HUES6 (cell line): ENCODE data around the gene FRMD4A.
A peak's percentile ranks its signal among the peaks of the same experiment; 100 is the strongest.

Source experiments
- H3K27ac ChIP-seq: 2 replicates; pipeline ENCODE4 v1.7.0; 2013; ENCODE audit warnings: low read depth, mild to moderate bottlenecking, low read length, inconsistent platforms
- H3K27me3 ChIP-seq: 2 replicates; pipeline ENCODE4 v1.6.1; 2013; ENCODE audit warnings: low read length; ENCODE audit not compliant: control insufficient read depth, insufficient read depth
- H3K36me3 ChIP-seq: 2 replicates; pipeline ENCODE4 v1.6.1; 2013; ENCODE audit warnings: low read length; ENCODE audit not compliant: control insufficient read depth, insufficient read depth
- H3K4me1 ChIP-seq: 2 replicates; pipeline ENCODE4 v1.6.1; 2013; ENCODE audit warnings: low read length; ENCODE audit not compliant: control insufficient read depth, insufficient read depth
- H3K4me3 ChIP-seq: 2 replicates; pipeline ENCODE4 v1.5.1; 2013; ENCODE audit warnings: low read depth, low read length
- H3K9ac ChIP-seq: one replicate; pipeline ENCODE4 v1.6.1; 2013; ENCODE audit warnings: mild to moderate bottlenecking, low read length
- H3K9me3 ChIP-seq: 2 replicates; pipeline ENCODE4 v1.6.1; 2013; ENCODE audit warnings: low read depth, low read length; ENCODE audit not compliant: control insufficient read depth, insufficient read depth

The FRMD4A gene

DNA sequence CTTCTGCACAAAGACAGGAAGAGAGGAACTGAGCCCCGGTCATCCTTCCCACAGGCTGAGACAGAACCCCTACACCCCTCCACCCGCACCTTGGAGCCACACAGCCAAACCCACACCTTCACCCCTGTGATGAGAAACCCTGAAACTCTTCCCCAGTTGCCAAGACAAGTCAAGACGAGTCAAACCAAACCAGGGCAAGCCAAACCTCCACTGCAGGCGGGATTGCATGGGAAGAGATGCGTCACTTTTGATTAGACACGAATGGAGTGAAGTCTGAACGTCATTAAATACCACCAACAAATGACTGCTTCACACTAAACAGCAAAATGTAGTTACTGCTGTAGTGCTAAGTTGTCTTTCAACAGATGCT is 670.2 kb downstream of the FRMD4A start:
- Histone ChIP-seq H3K4me3 (no peak overlapping the region), H3K9me3 (no peaks in the 10 kb centered on the region), H3K9ac (no peak overlapping the region), H3K27ac (no peak overlapping the region), H3K4me1 (peaks cover 15% of the 10 kb centered on the region; the same call in 1 of the 2 replicates), H3K36me3 (peaks cover 24% of the 10 kb centered on the region), H3K27me3 (no peaks in the 10 kb centered on the region)

DNA sequence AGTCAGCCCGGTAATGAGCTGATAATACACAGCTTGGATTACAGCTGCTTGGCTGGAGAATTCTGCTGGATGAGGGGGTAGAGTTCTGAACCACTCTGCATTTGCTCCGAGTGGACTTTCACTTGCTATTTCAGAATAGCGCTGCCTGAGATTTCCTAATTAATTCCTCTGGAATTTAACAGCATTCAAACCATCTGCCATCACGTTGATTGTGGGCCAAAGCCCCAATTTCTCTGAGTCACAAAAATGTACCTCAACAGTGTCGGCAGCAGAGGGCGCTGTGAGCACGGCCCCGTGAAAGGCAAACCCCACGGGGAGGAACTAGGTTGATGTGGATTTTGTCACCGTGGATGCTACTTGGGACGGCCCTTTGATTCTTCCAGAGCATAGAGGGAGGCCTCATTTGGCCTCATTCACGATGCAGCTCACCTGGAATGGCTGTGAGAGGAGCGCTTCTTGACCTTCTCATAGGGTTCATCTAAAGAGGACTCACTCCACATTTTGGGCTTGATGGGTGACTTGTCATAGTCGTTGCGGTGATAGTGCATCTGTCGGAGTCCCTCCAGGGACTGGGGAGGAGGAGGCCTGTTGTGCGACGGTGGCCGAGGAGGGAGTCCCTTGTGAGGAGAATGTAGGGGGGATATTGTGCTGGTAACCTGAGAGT is 670.7 kb downstream of the FRMD4A start:
- H3K9ac ChIP-seq, result no peak overlapping the region
- H3K36me3 ChIP-seq, result peaks cover 18% of the 10 kb centered on the region
- no peak overlapping the region for H3K4me3 ChIP-seq

DNA sequence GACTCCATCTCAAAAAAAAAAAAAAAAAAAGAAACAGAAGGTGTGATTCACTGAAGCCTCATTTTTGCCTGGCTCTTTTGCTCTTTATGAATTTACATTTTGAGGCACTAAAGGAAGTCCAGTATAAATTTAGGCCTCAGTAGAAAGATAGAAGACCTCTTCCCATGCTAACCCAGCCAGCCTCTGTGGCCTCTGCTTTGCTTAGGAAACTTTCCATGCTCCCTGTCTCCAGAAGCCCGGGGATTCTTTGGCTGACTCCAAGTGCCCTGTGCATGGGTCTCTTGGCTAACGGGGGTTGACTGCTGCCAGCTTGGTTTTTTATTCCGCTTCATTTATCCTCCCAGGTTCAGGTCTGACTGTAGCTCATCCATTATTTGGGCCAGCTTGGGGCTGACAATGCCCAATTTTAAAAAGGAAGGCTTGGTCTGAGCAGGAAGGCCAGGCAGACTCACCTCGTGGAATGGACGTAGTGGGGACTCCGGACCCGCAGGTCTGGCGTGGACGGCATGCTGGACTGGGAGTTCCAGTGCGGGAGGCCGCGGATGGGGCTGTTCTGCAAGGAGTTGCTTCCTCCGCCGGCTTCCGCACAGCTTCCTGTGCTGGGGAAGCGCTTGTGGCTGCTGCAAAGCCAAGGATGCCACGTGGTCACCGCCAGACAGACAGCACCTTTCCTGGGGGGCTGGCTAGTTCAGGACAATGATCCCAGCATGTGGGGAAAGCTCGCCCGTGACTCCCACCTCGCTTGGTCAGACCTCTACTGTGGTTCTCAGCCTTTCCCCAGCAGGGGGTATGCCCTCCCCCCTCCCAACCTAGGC is 671.6 kb downstream of the FRMD4A start:
- no peak overlapping the region for H3K9ac ChIP-seq
- H3K36me3 ChIP-seq, result peaks cover 25% of the 10 kb centered on the region
- peak overlapping the region; percentile 26; the same call in 1 of the 2 replicates for H3K27ac ChIP-seq

More for the DNA sequence above, 670.7 kb downstream of the FRMD4A start:
- H3K27me3 ChIP-seq, result no peaks in the 10 kb centered on the region
- no peak overlapping the region for H3K27ac ChIP-seq
- H3K9me3 ChIP-seq, result no peaks in the 10 kb centered on the region
- H3K4me1 ChIP-seq, result peaks cover 15% of the 10 kb centered on the region; the same call in 1 of the 2 replicates

DNA sequence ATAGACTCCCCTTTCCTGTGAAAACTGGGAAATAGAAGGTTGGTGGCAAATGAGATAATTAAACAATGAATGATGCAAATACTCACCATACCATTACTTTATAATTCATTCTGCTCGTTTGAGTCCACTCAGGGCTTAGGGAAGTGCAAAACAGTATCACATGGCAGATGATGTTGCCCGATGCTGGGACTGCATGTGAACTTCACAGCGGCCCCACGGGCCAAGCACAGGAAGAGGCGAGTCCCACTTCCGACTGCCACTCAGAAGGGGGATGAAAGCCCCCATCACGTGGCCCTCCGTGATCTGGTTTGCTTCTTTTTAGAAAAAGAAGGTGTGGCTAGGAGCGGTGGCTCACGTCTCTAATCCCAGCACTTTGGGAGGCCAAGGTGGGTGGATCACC is 672.5 kb downstream of the FRMD4A start:
- Histone ChIP-seq H3K4me1 (peaks cover 15% of the 10 kb centered on the region; the same call in 1 of the 2 replicates), H3K27me3 (no peaks in the 10 kb centered on the region), H3K27ac (no peak overlapping the region), H3K36me3 (peaks cover 28% of the 10 kb centered on the region), H3K9me3 (no peaks in the 10 kb centered on the region), H3K4me3 (no peak overlapping the region), H3K9ac (no peak overlapping the region)

More for the DNA sequence above, 671.6 kb downstream of the FRMD4A start:
- Histone ChIP-seq H3K9me3 (no peaks in the 10 kb centered on the region), H3K27me3 (no peaks in the 10 kb centered on the region), H3K4me3 (no peak overlapping the region), H3K4me1 (peaks cover 15% of the 10 kb centered on the region; the same call in 1 of the 2 replicates)

DNA sequence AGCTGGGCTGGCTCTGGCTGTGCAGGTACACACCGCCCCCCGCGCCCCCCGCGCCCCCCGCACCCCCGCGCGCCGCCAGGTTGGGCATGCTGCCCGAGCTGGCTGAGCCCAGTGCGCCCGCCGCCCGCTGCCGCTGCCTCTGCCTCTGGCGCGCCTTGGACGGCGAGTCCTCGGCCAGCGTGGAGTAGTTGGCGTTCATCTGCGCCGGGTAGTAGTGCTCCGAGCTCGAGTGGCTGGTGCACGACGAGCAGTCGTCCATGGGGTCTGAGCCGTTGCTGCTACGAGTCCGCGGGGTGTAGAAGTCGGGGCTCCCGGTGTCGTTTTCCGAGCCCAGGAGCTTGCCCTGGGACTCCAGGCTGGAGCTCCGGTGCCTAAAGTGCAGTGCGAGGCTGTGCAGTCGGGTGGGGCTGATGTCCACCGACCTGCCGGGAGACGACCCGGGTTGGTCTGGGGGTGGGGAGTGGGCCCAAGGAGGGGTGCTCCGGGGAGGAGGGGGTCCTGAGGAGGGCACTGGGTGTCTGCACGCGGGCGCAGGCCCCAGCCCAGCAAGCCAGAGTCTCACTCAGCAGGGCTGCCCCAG is 673.5 kb downstream of the FRMD4A start:
- no peaks in the 10 kb centered on the region for H3K9me3 ChIP-seq
- peaks cover 15% of the 10 kb centered on the region; the same call in 1 of the 2 replicates for H3K4me1 ChIP-seq
- H3K4me3 ChIP-seq, result no peak overlapping the region
- no peak overlapping the region for H3K9ac ChIP-seq
- H3K36me3 ChIP-seq, result peaks cover 30% of the 10 kb centered on the region
- no peak overlapping the region for H3K27ac ChIP-seq
- no peaks in the 10 kb centered on the region for H3K27me3 ChIP-seq

DNA sequence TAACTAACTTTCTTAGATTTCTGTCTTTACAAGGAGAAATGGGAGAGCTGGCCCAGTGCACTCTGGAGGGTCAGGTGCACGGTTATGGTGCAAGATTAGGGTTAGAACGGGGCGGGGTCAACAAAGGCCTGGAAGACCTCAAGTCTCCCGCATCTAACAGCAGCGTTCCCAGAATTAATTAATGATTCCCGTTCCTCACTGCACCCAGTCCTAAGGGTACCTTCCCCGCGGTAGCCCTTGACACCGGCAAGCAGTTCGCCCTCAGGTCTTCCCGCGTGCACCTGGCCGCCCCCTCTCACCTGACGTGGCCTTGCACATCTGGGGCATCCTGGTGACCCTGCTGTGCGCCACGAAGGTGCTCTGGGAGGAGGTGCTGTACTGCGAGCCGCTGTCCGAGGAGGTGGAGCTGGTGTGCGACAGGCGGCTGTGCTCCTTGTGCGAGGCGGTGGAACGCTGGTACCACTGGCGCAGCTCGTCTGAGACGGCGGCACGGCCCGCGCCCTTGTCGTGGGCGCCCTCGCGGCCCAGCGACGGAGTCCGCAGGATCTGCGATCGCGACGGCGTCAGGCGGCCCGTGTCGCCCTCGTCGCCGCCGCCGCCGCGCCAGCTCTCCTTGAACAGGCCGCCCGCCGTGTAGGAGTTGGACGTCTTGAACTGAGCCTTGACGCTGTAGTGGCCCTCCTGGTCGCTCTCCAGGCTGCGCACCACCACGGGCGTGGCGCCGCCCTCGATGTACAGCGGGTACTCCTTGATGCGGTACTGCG is 674.2 kb downstream of the FRMD4A start:
- Histone ChIP-seq H3K4me1 (peaks cover 15% of the 10 kb centered on the region; the same call in 1 of the 2 replicates), H3K27me3 (no peaks in the 10 kb centered on the region), H3K9me3 (no peaks in the 10 kb centered on the region), H3K27ac (no peak overlapping the region), H3K36me3 (peaks cover 36% of the 10 kb centered on the region), H3K4me3 (no peak overlapping the region), H3K9ac (no peak overlapping the region)

DNA sequence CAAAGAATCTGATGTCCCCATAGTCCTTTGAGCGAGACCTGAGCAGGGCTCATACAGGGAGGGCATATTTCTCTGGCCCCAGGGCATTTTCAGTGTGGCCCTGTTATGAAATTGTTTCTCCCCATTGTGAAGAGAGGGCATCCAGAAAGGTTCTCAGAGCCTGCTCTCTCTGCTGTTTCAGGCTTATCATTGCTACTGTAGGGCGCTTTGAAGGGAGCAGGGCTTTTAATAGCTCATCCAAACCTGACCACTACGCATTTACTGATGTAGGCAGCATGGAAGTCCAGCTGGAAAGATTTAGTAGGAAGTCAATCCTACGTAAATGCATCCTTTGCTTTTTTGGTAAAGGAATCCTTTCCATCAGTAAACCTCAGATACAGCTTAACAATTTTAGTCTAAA is 675.9 kb downstream of the FRMD4A start:
- Histone ChIP-seq H3K4me3 (no peak overlapping the region), H3K9ac (no peak overlapping the region), H3K4me1 (peaks cover 8% of the 10 kb centered on the region; the same call in 1 of the 2 replicates), H3K27ac (no peak overlapping the region), H3K27me3 (no peaks in the 10 kb centered on the region), H3K36me3 (peaks cover 37% of the 10 kb centered on the region), H3K9me3 (no peaks in the 10 kb centered on the region)

DNA sequence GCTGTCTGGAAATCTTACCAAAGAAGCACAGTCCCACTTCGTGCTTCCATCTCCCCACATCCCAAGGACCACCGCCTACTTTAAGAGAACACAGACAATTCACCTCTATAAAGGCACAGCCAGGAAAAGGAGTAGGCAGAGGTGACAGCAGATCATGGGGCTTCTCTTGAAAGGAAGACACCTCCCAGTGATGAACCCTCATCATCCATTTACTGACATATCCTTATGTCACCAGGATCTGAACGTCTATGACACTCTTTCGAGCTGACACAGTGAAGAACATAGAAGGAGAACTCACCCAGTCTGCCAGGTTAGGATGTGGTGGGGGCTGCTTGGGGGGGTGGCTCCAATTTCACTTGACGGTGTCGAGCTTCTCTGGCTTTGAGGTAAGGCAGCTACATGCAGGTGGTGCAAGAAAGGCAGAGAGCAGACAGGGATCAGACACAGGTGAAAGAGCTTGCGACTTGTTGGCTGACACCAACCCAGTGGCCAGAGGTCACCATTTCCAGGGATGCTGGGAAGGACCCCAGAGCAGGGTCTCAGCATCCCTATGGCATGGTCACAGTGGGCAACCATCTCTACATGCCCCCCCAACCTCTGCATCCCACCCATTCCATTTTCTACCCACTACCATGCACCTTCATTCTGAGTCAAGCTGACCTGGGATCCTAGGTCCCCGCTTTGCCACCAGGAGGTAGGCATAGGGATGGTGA is 676.5 kb downstream of the FRMD4A start:
- 0 out of 2 replicates have a peak, but pooled peaks cover 3% of the 10 kb centered on the region for H3K4me1 ChIP-seq
- no peak overlapping the region for H3K4me3 ChIP-seq
- peaks cover 37% of the 10 kb centered on the region for H3K36me3 ChIP-seq
- H3K9ac ChIP-seq, result no peak overlapping the region
- no peaks in the 10 kb centered on the region for H3K9me3 ChIP-seq
- H3K27me3 ChIP-seq, result no peaks in the 10 kb centered on the region
- H3K27ac ChIP-seq, result no peak overlapping the region

DNA sequence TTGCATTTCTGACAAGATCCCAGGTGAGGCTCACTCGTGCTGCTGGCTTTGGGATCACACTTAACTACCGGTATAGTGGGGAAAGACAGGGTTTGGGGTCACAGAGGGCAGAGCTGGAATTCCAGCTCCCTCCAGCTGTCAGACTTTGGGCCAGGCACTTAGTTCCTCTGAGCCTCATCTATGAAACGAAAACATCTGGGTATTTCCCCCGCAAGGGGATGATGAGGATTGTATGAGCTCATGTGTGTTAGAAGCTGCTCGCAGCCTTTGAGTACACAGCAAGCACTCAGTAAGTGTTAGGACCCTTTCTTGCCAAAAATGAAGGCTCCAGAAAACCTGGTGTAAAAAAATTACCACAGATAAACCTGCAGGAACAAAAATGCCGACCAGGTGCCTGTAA is 677.9 kb downstream of the FRMD4A start:
- H3K27ac ChIP-seq, result no peak overlapping the region
- H3K9ac ChIP-seq, result no peak overlapping the region
- no peak overlapping the region for H3K4me3 ChIP-seq
- peaks cover 48% of the 10 kb centered on the region for H3K36me3 ChIP-seq
- no peaks in the 10 kb centered on the region for H3K9me3 ChIP-seq
- H3K27me3 ChIP-seq, result no peaks in the 10 kb centered on the region
- H3K4me1 ChIP-seq, result no peaks in the 10 kb centered on the region

DNA sequence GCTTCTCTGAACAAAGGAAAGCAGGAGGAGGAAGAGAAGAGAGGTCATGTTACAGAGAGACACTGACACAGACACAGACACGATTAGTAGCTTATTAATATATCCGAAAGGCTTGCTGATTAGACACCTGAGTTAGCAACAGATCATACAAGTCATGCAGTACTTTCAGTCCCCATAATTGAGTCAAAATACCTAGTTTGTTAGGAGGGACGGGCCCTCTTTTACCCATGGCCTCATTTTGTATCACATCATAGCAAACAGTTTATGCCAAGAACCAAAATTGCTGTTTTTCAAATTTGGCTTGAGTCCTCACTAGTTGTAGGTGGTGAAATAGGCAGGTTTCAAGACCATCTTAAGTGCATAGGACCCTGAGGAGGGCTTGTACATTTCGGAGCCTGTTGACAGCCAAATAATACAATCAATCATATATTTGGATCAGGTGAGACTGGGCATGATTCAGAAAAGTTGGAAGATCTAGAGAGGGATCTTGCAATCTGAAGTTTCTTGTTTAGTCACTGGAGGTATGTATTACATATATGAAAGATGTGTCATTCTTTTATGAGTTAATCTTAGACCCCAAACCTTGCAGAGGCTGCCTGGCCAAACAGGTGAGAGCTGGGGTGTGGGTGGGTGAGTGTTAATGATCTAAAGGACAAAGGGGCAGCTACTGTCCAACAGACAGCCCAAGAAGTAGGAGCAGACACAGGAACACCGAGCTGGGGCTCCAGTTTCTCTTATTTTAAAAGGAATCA is 678.6 kb downstream of the FRMD4A start:
- Histone ChIP-seq H3K36me3 (peaks cover 52% of the 10 kb centered on the region), H3K9ac (no peak overlapping the region), H3K27me3 (no peaks in the 10 kb centered on the region), H3K4me1 (no peaks in the 10 kb centered on the region), H3K27ac (no peak overlapping the region), H3K4me3 (no peak overlapping the region), H3K9me3 (no peaks in the 10 kb centered on the region)
